Caco-2 (cell line): Measurements from ENCODE around the gene DYNLL1. TPM values are rescaled to one million over a fixed set of nuclear protein-coding genes. Genes with fewer than 3 reads are reported as not detected.
A peak's percentile ranks its signal among the peaks of the same experiment; 100 is the strongest.

Source experiments
- BruUV-seq: library from RNA; stranded (reverse); fragments of 400-500 nt; replicated peaks from 2 replicates; lab custom pipeline; 2021; lab: Mats Ljungman, UMichigan
- CTCF ChIA-PET: fragments of 300-600 bp; sonication (Branson Sonifier 250); formaldehyde crosslinking; loops from one replicate; lab custom pipeline; 2022; ENCODE audit warnings: antibody characterized with exemption; lab: Charles Lee
- POLR2A ChIA-PET: fragments of 300-600 bp; sonication (Branson Sonifier 250); formaldehyde crosslinking; loops from one replicate; lab custom pipeline; 2022; ENCODE audit warnings: antibody characterized with exemption; lab: Charles Lee
- DNase-seq, 2 experiments: peaks; one replicate each; pipeline versions ENCODE4 v3.0.0 to v3.0.0-alpha.2; 2020 to 2022
- H3K27me3 ChIP-seq: replicated peaks from 2 replicates; pipeline ENCODE4 v1.6.0; 2011; ENCODE audit warnings: low read length; ENCODE audit not compliant: control insufficient read depth, insufficient read depth
- H3K36me3 ChIP-seq: 2 replicates; pipeline ENCODE4 v1.5.1; 2011; ENCODE audit warnings: low read length; ENCODE audit not compliant: control insufficient read depth, insufficient read depth
- H3K4me1 ChIP-seq: fragments of 250-450 bp; sonication (Bioruptor Pico); 2 replicates; pipeline ENCODE4 v1.5.1; 2020; ENCODE audit warnings: mild to moderate bottlenecking
- H3K4me3 ChIP-seq: 2 replicates; pipeline ENCODE4 v1.5.1; 2011; ENCODE audit warnings: low read depth, mild to moderate bottlenecking, control low read depth, low read length
- H3K9me3 ChIP-seq: fragments of 250-450 bp; sonication (Bioruptor Pico); 2 replicates; pipeline ENCODE4 v1.5.1; 2020; ENCODE audit warnings: mild to moderate bottlenecking, moderate library complexity
- H3K27ac Mint-ChIP-seq: one replicate; pipeline ENCODE4 v1.8.0; 2022; ENCODE audit warnings: mixed read lengths; ENCODE audit not compliant: unreplicated experiment
- H3K27me3 Mint-ChIP-seq: one replicate; pipeline ENCODE4 v1.8.0; 2022; ENCODE audit warnings: mixed read lengths; ENCODE audit not compliant: insufficient read depth, unreplicated experiment
- H3K36me3 Mint-ChIP-seq: one replicate; pipeline ENCODE4 v1.8.0; 2022; ENCODE audit warnings: mild to moderate bottlenecking, mixed read lengths; ENCODE audit not compliant: insufficient read depth, unreplicated experiment
- H3K4me1 Mint-ChIP-seq: one replicate; pipeline ENCODE4 v1.8.0; 2022; ENCODE audit warnings: low read depth, mixed read lengths; ENCODE audit not compliant: unreplicated experiment
- H3K4me3 Mint-ChIP-seq: one replicate; pipeline ENCODE4 v1.8.0; 2022; ENCODE audit warnings: mild to moderate bottlenecking, moderate library complexity, mixed read lengths; ENCODE audit not compliant: unreplicated experiment
- H3K9me3 Mint-ChIP-seq: one replicate; pipeline ENCODE4 v1.8.0; 2022; ENCODE audit warnings: mixed read lengths; ENCODE audit not compliant: unreplicated experiment
- CTCF ChIP-seq, 2 experiments: fragments of 200-600 bp in 1 of 2; IDR thresholded peaks; 1 replicate in 1 of 2; 2 replicates in 1 of 2; pipeline versions ENCODE4 v1.5.1 to v1.8.0; 2011 to 2022; ENCODE audit warnings: antibody characterized with exemption in 1 of 2, control low read depth in 1 of 2, inconsistent platforms in 1 of 2, low read depth in 1 of 2, low read length in 1 of 2, mild to moderate bottlenecking in 1 of 2, moderate library complexity in 1 of 2; ENCODE audit not compliant: insufficient read depth in 1 of 2, severe bottlenecking in 1 of 2, unreplicated experiment in 1 of 2
- intact Hi-C: fragments of 100-400 bp; cut with micrococcal nuclease; formaldehyde crosslinking; loops from one replicate; pipeline ENCODE4 v1.10.0; 2022; ENCODE audit not compliant: unreplicated experiment
- total RNA-seq: library from RNA; stranded (reverse); gene quantifications from 2 replicates; pipeline ENCODE4 v1.2.3, GENCODE V29; 2022

The DYNLL1 gene
- total RNA-seq, 1 experiment from 2014 or later: 324 TPM

- Mint-ChIP-seq H3K27ac (peak within 1 kb of the TSS; percentile 79), H3K27me3 (no peaks in the 10 kb centered on the region), H3K4me1 (peaks cover 8% of the 10 kb centered on the region), H3K9me3 (no peaks in the 10 kb centered on the region), H3K4me3 (peak within 1 kb of the TSS; percentile 85), H3K36me3 (peaks cover 47% of the 10 kb centered on the region)
- ChIA-PET CTCF (interaction anchor here (0.7 to 1.4 kb wide), 5 partner anchors 25 to 242 kb away, joined by 3 to 5 read pairs (median 4); partner anchors contain the start of gene SIRT4), POLR2A (interaction anchor here (0.7 to 1.6 kb wide), 3 partner anchors 13 to 112 kb away, joined by 3 to 12 read pairs (median 5); partner anchors contain the start of gene POP5)
- no peaks in the 10 kb centered on the region for H3K27me3 ChIP-seq
- TF ChIP-seq CTCF (IDR thresholded peaks at IDR 0.05; ENCODE audit: insufficient read depth in 1 of 2, low read depth in 1 of 2, low read length in 1 of 2, severe bottlenecking in 1 of 2, unreplicated experiment in 1 of 2): peak; percentile 84 to 93
- H3K4me3 ChIP-seq: peak within 1 kb of the TSS; percentile 80
- H3K4me1 ChIP-seq: peaks cover 5% of the 10 kb centered on the region
- no peaks in the 10 kb centered on the region for H3K36me3 ChIP-seq
- peak; percentile 95 to 97 for DNase-seq
- intact Hi-C loops: loop anchor here (1.0 to 5.0 kb wide), 3 partner anchors 23 to 58 kb away; partner anchors contain the start of genes COQ5, DYNLL1, GATC and TRIAP1
- BruUV-seq: no TSS peak
- no peaks in the 10 kb centered on the region for H3K9me3 ChIP-seq
Measured at GRCh38 chr12:120469450-120470149, 26.3 kb upstream of the DYNLL1 start, which contains the start of gene SRSF9. Gene SRSF9, minus strand, starts transcription at chr12:120469748. Its CDS starts 139 bp downstream, at chr12:120469609.

GRCh38 chr12:120470150-120470784, 25.6 kb upstream of the DYNLL1 start:
- H3K36me3 ChIP-seq: no peaks in the 10 kb centered on the region
- no peaks in the 10 kb centered on the region for H3K9me3 Mint-ChIP-seq
- peak overlapping the region; percentile 85 for H3K4me3 Mint-ChIP-seq
- no peaks in the 10 kb centered on the region for H3K27me3 ChIP-seq
- BruUV-seq: TSS peak; percentile 32
- H3K27me3 Mint-ChIP-seq: no peaks in the 10 kb centered on the region
- intact Hi-C loops: no loop called here
- H3K9me3 ChIP-seq: no peaks in the 10 kb centered on the region
- H3K4me1 Mint-ChIP-seq: peaks cover 13% of the 10 kb centered on the region
- POLR2A ChIA-PET: interaction anchor here (0.7 kb wide), 1 partner anchor 59 kb away, joined by 3 read pairs; no protein-coding TSS in a partner anchor
- peak overlapping the region; percentile 80 for H3K4me3 ChIP-seq
- CTCF ChIA-PET: interaction anchor here (0.8 to 1.4 kb wide), 2 partner anchors 25 to 168 kb away, joined by 3 to 4 read pairs; partner anchors contain the start of gene SIRT4
- TF ChIP-seq CTCF (IDR thresholded peaks at IDR 0.05; ENCODE audit: insufficient read depth in 1 of 2, low read depth in 1 of 2, low read length in 1 of 2, severe bottlenecking in 1 of 2, unreplicated experiment in 1 of 2): no peak
- peak overlapping the region; percentile 79 for H3K27ac Mint-ChIP-seq
- peaks cover 5% of the 10 kb centered on the region for H3K4me1 ChIP-seq
- DNase-seq: no peak
- peaks cover 41% of the 10 kb centered on the region for H3K36me3 Mint-ChIP-seq

- H3K9me3 ChIP-seq: no peaks in the 10 kb centered on the region
- intact Hi-C loops: no loop called here
- H3K27me3 Mint-ChIP-seq: no peaks in the 10 kb centered on the region
- H3K36me3 ChIP-seq: no peaks in the 10 kb centered on the region
- no peaks in the 10 kb centered on the region; the same call in 1 of the 2 replicates for H3K4me1 ChIP-seq
- H3K9me3 Mint-ChIP-seq: no peaks in the 10 kb centered on the region
- H3K4me1 Mint-ChIP-seq: peaks cover 13% of the 10 kb centered on the region
- no peak overlapping the region for H3K4me3 Mint-ChIP-seq
- ChIA-PET CTCF (no interaction called here), POLR2A (no interaction called here)
- BruUV-seq: no TSS peak
- peaks cover 18% of the 10 kb centered on the region for H3K36me3 Mint-ChIP-seq
- no peak overlapping the region for H3K27ac Mint-ChIP-seq
- no peaks in the 10 kb centered on the region for H3K27me3 ChIP-seq
- DNase-seq: no peak
- H3K4me3 ChIP-seq: no peak overlapping the region
- TF ChIP-seq CTCF (IDR thresholded peaks at IDR 0.05; ENCODE audit: insufficient read depth in 1 of 2, low read depth in 1 of 2, low read length in 1 of 2, severe bottlenecking in 1 of 2, unreplicated experiment in 1 of 2): no peak
Measured at GRCh38 chr12:120472521-120472920, 23.4 kb upstream of the DYNLL1 start.
